GM12891 (cell line): ENCODE data around the gene LIPJ.

ENCODE experiments used
- POLR2A ChIP-seq: IDR thresholded peaks from 2 replicates; pipeline ENCODE4 v1.6.1; 2011; ENCODE audit warnings: low read depth, low read length, control low read depth
- POLR2AphosphoS5 ChIP-seq: IDR thresholded peaks from 2 replicates; pipeline ENCODE4 v1.6.1; 2011; ENCODE audit warnings: low read depth, low read length, control low read depth

DNA sequence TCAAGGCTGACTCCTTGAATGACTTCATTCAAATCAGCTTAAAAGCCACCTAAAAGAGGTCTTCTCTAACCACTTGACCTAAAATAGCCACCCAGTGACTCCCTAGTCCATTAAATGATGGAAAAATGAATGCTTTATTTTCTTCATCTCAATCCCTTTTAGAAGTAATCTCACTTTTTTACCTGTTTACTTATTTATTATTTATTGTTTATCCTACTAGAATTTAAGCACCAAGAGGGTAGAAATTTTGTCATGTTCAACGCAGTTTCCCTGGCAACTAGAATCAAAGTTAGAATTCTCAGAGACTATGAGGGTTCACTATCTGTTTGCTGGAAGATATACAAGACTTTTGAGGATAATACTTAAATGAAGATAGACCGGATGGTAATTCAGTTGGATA, at the start of gene LIPJ:
- TF ChIP-seq POLR2A = no peak
- no peak for TF ChIP-seq POLR2AphosphoS5
